HepG2 (cell line): ENCODE results near the gene FSCN2. TPM values are rescaled to one million over a fixed set of nuclear protein-coding genes. Genes with fewer than 3 reads are reported as not detected.

ENCODE experiments used
- CBX1 ChIP-seq: IDR thresholded peaks from one replicate; pipeline ENCODE4 v1.6.1; 2016; ENCODE audit warnings: antibody characterized with exemption, low read depth
- DPF2 ChIP-seq: sonication (generic); formaldehyde crosslinking; IDR thresholded peaks from 2 replicates; pipeline ENCODE4 v1.4.0; 2020; ENCODE audit warnings: mild to moderate bottlenecking, low read depth, missing genetic modification reagents, borderline replicate concordance
- GZF1 ChIP-seq: sonication (generic); formaldehyde crosslinking; IDR thresholded peaks from 2 replicates; pipeline ENCODE4 v1.5.1; 2020; ENCODE audit warnings: mild to moderate bottlenecking, missing genetic modification reagents
- NCOA5 ChIP-seq: sonication (generic); formaldehyde crosslinking; IDR thresholded peaks from 2 replicates; pipeline ENCODE4 v1.4.0; 2020; ENCODE audit warnings: missing genetic modification reagents
- NFKBIZ ChIP-seq: IDR thresholded peaks from 2 replicates; pipeline ENCODE4 v1.6.1; 2018; ENCODE audit warnings: missing genetic modification reagents, missing compliant biosample characterization
- PAF1 ChIP-seq: IDR thresholded peaks from 2 replicates; pipeline ENCODE4 v1.6.1; 2016; ENCODE audit warnings: missing genetic modification reagents, missing compliant biosample characterization
- PBX2 ChIP-seq: IDR thresholded peaks from 2 replicates; pipeline ENCODE4 v1.6.1; 2016; ENCODE audit warnings: control low read depth
- PBX3 ChIP-seq: sonication (generic); formaldehyde crosslinking; IDR thresholded peaks from 2 replicates; pipeline ENCODE4 v1.8.1; 2023; ENCODE audit warnings: missing genetic modification reagents, inconsistent platforms, borderline replicate concordance
- PTBP1 ChIP-seq: fragments of 200-400 bp; formaldehyde crosslinking; IDR thresholded peaks from 2 replicates; pipeline ENCODE4 v1.6.1; 2018; ENCODE audit warnings: low read length, low read depth; ENCODE audit not compliant: poor library complexity, severe bottlenecking
- RARG ChIP-seq: sonication (generic); formaldehyde crosslinking; IDR thresholded peaks from 2 replicates; pipeline ENCODE4 v1.4.0; 2020; ENCODE audit warnings: low read depth, mild to moderate bottlenecking, missing genetic modification reagents
- RBFOX2 ChIP-seq: fragments of 200-400 bp; formaldehyde crosslinking; IDR thresholded peaks from 2 replicates; pipeline ENCODE4 v1.6.1; 2017; ENCODE audit warnings: low read depth, mild to moderate bottlenecking, low read length
- RBM22 ChIP-seq: fragments of 200-400 bp; formaldehyde crosslinking; optimal IDR thresholded peaks from 2 replicates; pipeline ENCODE3; 2017; ENCODE audit warnings: mild to moderate bottlenecking, low read length, moderate library complexity
- RNF219 ChIP-seq: sonication (generic); formaldehyde crosslinking; IDR thresholded peaks from 2 replicates; pipeline ENCODE4 v1.5.0; 2020; ENCODE audit warnings: mild to moderate bottlenecking, missing genetic modification reagents
- SKIL ChIP-seq: sonication (generic); formaldehyde crosslinking; IDR thresholded peaks from 2 replicates; pipeline ENCODE4 v1.8.0; 2022; ENCODE audit warnings: missing genetic modification reagents, mild to moderate bottlenecking, moderate library complexity, borderline replicate concordance
- SMAD3 ChIP-seq: sonication (generic); formaldehyde crosslinking; IDR thresholded peaks from 2 replicates; pipeline ENCODE4 v1.4.0; 2020; ENCODE audit warnings: missing genetic modification reagents
- SNRNP70 ChIP-seq: fragments of 200-400 bp; formaldehyde crosslinking; IDR thresholded peaks from 2 replicates; pipeline ENCODE4 v1.6.1; 2017; ENCODE audit warnings: mild to moderate bottlenecking, low read depth, low read length, moderate library complexity
- SOX13 ChIP-seq, 3 experiments: fragments of 450-650 bp in 1 of 3; sonication (generic) in 1 of 3; formaldehyde crosslinking in 1 of 3; IDR thresholded peaks in 2 of 3; conservative IDR thresholded peaks in 1 of 3; 2 replicates each; pipeline versions ENCODE4 v1.5.0 to v1.6.1; 2016 to 2020; ENCODE audit warnings: antibody characterized with exemption in 1 of 3, mild to moderate bottlenecking in 1 of 3, missing compliant biosample characterization in 1 of 3, missing genetic modification reagents in 1 of 3, moderate library complexity in 1 of 3
- TBX2 ChIP-seq: sonication (generic); formaldehyde crosslinking; IDR thresholded peaks from 2 replicates; pipeline ENCODE4 v1.5.0; 2020; ENCODE audit warnings: missing genetic modification reagents, mild to moderate bottlenecking, borderline replicate concordance
- ZNF235 ChIP-seq: sonication (generic); formaldehyde crosslinking; IDR thresholded peaks from 2 replicates; pipeline ENCODE4 v1.8.1; 2023; ENCODE audit warnings: mild to moderate bottlenecking, missing genetic modification reagents, borderline replicate concordance
- ZNF274 ChIP-seq: sonication (generic); formaldehyde crosslinking; IDR thresholded peaks from 2 replicates; pipeline ENCODE4 v1.5.1; 2020; ENCODE audit warnings: mild to moderate bottlenecking, missing genetic modification reagents
- ZNF564 ChIP-seq: sonication (generic); formaldehyde crosslinking; IDR thresholded peaks from 2 replicates; pipeline ENCODE4 v1.8.1; 2023; ENCODE audit warnings: mild to moderate bottlenecking, missing genetic modification reagents
- polyA plus RNA-seq, 8 experiments: library from polyadenylated mRNA; depleted of rRNA in 3 of 8; stranded (reverse) in 7 of 8; unstranded in 1 of 8; fragments of >200 nt; fragmentation: Illumina TruSeq in 4 of 8; extraction: Trizol in 4 of 8; gene quantifications; 2 replicates each; pipeline versions ENCODE4 v1.2.1 to v1.2.3, GENCODE V29; 2011 to 2016; ENCODE audit warnings: low read depth in 4 of 8, missing spikeins in 1 of 8, mixed read lengths in 1 of 8; ENCODE audit not compliant: insufficient read depth in 1 of 8
- total RNA-seq, 5 experiments: library from RNA; depleted of rRNA; stranded (reverse); fragments of >200 nt; fragmentation: Illumina TruSeq; extraction: Trizol; gene quantifications; 2 replicates each; pipeline ENCODE4 v1.2.3, GENCODE V29; 2016; ENCODE audit warnings: low read depth in 1 of 5

FSCN2 gene
- total and polyA plus RNA-seq, 2 of the 13 experiments (the other 11 are each of a cell fraction or from before 2014, with no cell fraction given): 0.09 TPM; not detected in 1

GRCh38 chr17:81514739-81515529 lies 13.2 kb upstream of the FSCN2 start (continued):
- TF ChIP-seq RNF219 (CRISPR knock-in tag) (no peak), DPF2 (CRISPR knock-in tag) (no peak), RBM22 (no peak), CBX1 (no peak), PTBP1 (no peak), SMAD3 (CRISPR knock-in tag) (no peak), NFKBIZ (CRISPR knock-in tag) (no peak), TBX2 (peak; percentile 20; the same call in 1 of the 2 replicates), ZNF235 (no peak), GZF1 (CRISPR knock-in tag) (no peak), ZNF564 (CRISPR knock-in tag) (0 out of 2 replicates have a peak, but pooled peaks have one; percentile 54), SOX13 (IDR thresholded peaks at IDR 0.05) (no peak), SOX13 (CRISPR knock-in tag; conservative IDR thresholded peaks at IDR 0.05 in 1 of 2, IDR thresholded peaks at IDR 0.05 in 1 of 2) (no peak), PBX3 (CRISPR knock-in tag) (no peak), SNRNP70 (no peak), PBX2 (CRISPR knock-in tag) (no peak), NCOA5 (CRISPR knock-in tag) (no peak), RBFOX2 (peak; percentile 67), RARG (CRISPR knock-in tag) (no peak), PAF1 (CRISPR knock-in tag) (no peak), SKIL (CRISPR knock-in tag) (no peak), ZNF274 (CRISPR knock-in tag) (no peak)
